HG03439 (cell line): Measurements from ENCODE around the gene SUPT3H.
A peak's percentile ranks its signal among the peaks of the same experiment; 100 is the strongest.

ENCODE experiments used
- ATAC-seq: cut with Tn5 transposase; IDR thresholded peaks from one replicate; pipeline ENCODE4 v1.9.1; 2021; ENCODE audit warnings: mild to moderate bottlenecking, moderate library complexity; ENCODE audit not compliant: unreplicated experiment

The SUPT3H gene

DNA sequence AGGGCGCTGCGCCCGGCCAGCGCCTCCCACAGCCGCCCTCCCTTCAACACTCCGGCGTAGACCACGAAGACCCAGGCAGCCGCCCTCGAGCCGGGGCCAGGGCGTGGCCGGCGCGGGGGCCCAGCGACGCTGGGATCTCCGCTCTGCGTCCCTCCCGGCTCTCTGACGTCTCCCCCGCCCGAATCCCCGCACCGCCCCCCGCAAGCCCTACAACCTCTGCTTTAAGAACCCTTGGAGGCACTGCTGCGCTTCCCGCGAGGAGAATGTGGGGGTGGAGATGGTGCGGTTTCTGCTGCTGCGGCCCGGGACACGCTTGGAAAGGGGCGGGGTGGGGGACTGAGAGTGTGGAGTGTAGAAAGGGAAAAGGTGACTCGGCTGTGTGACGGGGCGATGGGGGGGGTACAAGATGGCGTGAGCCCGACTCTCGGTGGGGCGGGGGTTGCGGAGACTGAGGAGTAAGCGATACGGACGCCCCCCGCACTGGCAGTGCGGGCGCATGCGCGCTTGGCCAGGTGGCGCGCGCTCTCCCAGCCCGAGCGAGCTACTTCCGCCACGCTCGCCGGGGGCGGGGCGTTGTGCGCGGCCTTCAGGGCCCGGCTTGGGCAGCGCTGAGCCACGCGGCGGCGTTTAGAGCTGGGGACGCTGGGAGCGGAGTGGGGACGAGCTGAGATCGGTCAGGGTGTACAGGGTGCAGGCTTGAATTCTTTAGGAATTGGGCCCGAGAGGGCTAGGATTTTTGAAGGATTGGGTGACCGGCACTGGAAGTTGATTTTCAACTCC lies at the start of gene SUPT3H:
Gene SUPT3H, minus strand, starts transcription at position 381 of the 780 bp plus-strand sequence.
- ATAC-seq, result peak; percentile 91

GRCh38 chr6:45426251-45426650 lies 48.5 kb upstream of the SUPT3H start:
- ATAC-seq, result no peak

GRCh38 chr6:45424451-45424861 lies 46.7 kb upstream of the SUPT3H start:
- no peak for ATAC-seq

GRCh38 chr6:45423824-45424450 lies 46.2 kb upstream of the SUPT3H start:
- ATAC-seq, result no peak

DNA sequence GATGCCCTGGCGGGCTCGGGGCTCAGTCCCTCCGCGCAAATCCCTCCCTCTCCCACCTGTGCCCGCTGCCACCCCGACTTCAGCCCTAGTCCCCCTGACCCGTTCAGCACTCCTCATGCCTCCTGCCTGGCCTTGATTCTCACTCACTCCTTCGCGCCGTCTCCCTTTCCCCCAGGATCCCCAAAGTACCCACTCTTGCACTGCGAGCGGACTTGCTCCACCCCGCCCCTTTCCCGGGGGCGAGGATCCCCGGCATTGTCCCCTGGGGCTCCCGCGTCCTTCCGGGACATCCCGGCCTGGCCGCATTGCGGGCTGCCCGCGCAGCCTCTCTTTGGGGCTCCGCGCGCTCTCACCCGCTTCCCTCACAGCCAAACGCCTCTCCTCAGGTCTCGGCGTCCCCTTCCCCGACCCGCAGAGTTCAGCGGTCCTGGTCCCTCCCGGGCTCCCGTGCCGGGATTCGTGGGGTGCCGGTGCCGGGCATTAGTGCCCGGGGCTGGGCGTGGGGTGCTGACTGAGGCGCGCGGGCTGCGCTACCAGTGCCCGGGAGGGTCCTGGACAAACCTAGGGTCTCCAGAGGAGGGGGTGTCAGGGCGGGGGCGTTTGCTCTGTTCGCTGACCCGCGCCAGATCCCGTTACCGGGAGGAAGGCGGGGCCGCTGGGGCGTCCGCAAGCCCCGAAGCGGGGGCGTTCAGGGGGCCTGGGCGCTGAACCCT lies 45.5 kb upstream of the SUPT3H start:
- no peak for ATAC-seq

GRCh38 chr6:45422503-45423110 lies 44.9 kb upstream of the SUPT3H start:
- no peak for ATAC-seq

DNA sequence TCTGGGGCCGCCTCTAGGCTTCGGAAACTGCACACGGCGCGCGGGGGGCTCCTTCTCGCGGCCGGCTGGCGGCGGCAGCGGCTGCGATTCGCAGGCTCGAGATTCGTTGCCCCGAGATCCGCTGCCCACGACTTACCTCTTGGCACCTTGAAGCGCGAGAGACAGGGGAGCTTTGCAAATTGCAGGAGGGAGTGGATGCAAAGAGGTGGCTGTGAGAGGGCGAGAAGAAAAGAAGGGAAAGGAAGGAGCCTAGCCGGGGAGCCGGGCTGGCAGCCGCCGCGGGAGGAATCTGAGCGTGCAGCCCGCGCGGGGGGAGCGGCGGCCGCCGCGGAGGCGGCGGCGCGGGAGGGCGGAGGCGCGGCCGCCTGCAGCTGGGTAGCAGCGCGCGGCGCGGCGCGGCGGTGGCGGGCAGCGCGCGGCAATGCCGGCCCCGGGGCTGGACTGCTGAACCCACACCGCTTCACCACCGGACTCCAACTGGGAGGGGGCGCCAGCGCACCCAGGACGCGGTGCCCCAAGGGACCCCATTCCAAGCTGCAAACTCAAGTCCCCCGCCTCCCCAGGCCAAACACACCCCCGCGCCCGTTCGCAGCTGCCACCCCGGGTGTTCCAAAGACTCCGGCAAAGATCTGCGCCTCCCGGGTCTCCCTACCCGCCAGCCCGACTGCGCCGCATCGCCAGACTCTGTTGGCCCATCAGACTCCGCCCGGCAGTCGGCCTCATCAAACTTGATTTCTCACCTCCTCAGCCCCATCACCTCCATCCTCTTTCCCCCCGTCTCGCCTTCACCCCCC lies 44.2 kb upstream of the SUPT3H start:
- ATAC-seq, result no peak

GRCh38 chr6:45420909-45421708 lies 43.4 kb upstream of the SUPT3H start:
- ATAC-seq, result no peak

DNA sequence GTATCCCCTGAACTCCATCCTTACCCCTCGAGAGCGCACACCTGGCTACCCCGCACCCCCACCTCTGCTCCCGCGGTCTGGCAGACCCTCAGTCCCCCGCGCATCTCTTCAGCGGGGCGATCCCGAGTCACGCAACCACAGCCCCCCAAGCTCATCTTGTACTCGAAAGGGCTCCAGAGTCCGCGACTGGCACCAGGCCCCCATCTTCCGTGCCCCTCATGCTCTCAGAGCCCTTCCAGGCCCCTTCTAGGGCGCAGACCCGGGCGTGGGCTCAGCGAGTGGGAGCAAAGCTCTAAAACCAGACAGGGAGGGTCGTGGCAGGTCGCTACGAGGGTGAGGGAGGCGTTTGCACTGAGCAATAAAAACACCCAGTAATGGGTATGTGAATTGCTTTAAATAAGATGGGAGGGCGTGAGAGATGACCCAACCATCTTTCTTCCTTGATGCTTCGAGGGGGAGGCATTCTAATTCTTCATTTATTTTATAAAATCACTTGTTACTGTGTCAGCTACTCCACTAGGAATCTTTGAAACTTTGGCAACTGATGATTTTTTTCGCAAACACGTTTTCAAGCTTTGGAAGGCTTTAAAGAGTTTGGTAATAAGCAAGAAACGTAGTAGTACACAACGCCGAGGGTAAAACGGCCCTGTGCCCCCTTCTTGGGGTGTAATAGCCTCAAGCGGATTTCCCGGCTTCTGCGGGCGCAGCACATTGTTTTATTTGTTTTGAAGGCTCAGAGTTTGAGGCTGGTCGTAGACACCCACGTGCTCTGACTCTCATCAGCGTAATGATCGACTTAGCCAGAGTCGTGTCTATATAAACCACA lies 42.6 kb upstream of the SUPT3H start:
- no peak for ATAC-seq

DNA sequence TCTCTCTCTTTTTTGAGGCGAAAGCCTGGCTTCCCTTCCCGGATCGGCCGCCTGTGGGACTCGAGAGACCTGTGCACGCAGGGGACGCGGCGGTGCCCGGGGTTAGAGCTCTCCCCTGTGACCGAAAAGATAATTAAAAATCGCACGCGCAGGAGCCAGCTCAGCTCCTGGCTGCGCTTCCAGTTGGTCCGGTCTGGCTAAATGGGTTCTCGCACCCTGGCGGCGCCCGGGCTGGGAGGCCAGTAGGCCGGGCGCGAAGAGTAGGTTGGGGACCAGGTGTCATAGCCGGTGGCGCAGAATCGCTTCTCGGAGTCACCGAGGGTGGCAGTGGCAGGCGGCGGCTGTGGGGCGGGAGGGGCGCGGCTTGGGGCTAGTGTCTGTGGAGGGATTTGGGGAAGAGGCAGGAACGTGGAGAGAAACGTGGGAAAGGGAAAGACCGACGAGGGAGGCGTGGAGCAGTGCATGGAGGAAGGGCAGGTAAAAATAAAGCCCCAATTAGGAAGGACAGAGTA lies 41.9 kb upstream of the SUPT3H start:
- no peak for ATAC-seq

DNA sequence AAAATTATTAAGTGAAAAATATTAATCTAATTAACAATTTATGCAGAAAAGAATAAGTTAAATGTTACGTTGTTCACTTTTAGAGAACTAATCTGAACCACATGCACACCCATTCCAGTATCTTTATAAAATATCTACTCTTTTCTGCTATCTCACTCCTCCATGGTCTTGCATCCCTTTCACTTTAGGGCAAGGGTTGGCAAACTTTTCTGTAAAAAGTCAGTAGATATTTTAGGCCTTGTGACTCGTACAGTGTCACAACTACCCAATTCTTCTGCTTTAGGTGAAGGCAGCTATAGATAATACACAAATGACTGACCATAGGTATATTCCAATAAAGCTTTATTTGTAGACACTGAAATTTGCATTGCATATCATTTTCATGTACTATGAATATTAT lies 39.7 kb upstream of the SUPT3H start:
- no peak for ATAC-seq

DNA sequence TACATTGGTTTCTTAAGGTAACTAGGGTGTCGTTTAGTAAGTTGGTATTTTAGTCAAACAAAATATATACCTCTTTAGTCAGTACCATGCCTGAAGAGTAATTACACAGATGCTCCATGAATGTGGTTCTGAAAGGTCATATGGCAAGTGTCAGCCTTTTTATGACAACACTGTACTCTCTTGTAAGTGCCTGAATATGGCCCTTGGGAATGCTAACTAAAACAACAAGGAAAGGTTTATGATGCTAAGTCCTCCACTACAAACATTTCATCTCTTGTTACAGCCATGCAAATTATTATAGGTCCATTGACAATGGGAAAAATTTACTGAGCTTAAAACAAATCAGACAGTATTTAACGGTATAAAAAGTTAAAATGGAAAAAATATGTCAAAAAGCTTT lies 39.0 kb upstream of the SUPT3H start:
- no peak for ATAC-seq

DNA sequence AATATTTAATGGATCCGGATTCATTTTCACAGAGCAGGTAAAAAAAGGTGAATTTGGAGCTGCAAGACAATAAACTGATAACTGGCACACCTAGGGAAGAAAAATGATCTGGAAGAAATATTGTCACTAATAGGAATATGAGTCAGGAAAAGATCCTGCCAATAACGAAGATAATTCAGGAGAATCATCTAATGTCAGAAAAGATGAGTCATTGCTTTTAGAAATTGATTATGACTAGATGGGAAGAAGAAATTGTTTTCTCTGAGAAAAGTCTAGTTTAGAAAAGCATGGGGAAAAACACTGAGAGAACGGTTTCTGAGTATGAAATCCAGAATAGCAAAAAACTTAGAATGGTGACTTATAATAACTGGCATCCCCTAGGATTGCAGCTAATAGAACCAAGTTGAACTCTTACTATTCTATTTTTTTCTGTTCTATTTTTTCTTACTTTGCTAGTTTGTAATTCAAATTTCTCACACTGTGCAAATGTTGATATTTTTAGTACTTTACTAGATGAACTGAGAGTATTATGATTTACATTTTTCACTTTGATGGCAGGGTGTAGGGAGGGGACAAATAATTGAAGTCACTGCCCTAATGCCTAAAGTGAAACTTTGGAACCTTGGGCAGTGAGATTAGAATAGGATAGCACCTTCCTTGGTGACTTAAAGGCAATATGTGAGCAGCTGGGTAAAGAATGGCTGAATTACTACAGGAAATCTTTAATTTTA lies 38.2 kb upstream of the SUPT3H start:
- ATAC-seq, result no peak

DNA sequence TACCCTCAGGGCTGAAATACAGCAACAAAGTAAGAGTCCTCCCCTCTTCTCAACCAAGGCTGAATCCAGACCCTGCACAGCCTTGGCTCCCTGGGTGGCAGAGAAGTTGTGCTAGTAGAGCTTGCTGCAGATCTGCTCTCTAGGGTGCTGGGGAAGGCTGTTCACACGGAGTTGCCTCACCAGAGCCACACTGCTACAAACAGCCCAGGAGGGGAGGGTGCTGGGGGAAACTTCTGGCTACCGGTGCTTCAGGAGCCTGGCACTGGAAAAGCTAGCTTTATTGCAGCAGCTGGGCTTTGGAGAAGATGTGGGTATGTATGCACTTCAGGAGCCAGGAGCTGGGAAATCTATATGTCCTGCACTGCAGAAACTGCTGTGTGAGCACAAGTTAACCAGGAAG lies 37.6 kb upstream of the SUPT3H start:
- no peak for ATAC-seq

- no peak for ATAC-seq
Measured at GRCh38 chr6:45411959-45412358, 34.2 kb upstream of the SUPT3H start.

GRCh38 chr6:45400021-45400420 lies 22.3 kb upstream of the SUPT3H start:
- no peak for ATAC-seq

- no peak for ATAC-seq
Measured at GRCh38 chr6:45398075-45398813, 20.5 kb upstream of the SUPT3H start.
